ENCODE data around the gene GJB5.

Gene GJB5

DNA sequence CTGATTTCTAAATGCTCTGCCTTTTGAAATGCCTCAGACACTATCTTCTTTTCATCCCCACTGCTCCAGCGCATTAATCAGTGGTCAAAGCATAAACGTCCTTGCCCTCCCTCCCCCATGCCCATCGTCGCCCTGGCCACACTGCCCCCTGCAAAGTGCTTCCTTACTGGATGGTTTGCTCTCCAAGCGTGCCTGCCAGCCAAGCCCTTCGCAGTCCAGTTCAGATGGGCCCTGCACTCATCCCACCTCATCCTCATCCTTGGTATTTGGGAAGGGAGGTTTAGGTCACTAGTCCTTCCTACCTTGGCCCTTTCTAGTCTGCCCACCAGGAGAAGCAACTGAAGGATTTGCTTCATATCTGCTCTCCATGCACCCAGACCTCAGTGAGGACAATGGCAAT is 41.1 kb downstream of the GJB5 start:
- no peak for DNase-seq (ENCODE audit: low read depth)

- DNase-seq (ENCODE audit: low read depth): no peak
Observed at GRCh38 chr1:34796990-34797389, 42.1 kb downstream of the GJB5 start.

DNA sequence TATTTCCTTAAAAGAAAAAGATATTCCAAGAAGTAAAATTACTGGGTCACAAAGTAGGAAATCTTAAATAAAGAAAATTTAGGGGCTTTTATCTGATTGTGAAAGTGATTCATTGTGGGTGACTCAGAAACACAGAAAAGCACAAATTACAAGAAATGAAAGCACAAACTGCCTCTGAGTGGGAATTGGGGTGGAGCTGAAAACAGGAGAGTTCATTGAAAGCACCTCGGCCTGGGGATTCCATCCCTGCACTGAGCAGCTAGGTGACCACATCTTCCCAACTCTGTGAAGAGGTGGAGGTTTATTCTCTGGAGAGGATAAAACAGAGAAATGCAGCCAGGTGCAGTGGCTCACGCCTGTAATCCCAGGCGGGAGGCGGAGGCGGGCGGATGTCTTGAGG is 45.4 kb downstream of the GJB5 start:
- DNase-seq (ENCODE audit: low read depth): no peak

DNA sequence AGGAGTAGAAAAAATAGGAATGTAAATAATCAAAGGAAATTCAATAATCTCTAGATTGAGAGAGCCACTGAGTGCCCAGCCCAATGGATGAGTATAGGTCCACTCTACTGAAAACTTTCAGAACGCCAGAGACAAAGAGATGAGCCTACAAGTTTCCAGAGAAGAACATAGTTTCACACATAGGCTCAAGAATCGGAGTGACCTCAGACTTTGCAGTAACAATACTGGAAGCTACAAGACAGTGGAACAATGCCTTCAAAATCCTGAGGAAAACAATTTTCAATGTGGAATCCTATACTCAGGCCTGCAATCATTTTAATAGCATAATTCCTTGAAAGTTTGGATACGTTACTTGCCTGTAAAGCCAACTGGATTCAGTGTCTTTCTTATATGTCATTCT is 48.9 kb downstream of the GJB5 start:
- no peak for DNase-seq (ENCODE audit: low read depth)

DNA sequence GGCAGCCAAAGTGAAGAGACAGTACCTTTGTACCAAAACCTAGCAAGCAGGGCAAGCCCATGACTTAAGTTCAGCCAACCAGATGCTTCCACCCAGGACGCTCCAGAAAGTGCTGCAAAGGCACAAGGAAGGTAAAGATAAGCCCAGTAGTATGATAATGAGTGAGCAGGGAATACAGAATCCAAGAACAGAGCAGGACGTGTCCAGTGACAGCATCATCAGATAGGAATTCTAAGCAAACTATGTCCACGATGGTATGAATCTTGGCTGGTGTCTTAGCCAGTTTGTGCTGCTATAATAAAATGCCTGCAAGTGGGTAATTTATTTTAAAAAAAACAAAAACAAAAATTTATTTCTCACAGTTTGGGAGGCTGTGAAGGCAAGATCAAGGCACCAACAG is 51.5 kb downstream of the GJB5 start:
- DNase-seq (ENCODE audit: low read depth): no peak

Data from activated gamma-delta T cell treated with anti-CD3 and anti-CD28 coated beads, Interleukin-2, amount 50 U/mL, for 16 hours (primary cell).